NCI-H1436 (cell line): ENCODE results near the gene LFNG.

ENCODE experiments used
- DNase-seq: peaks from one replicate; lab custom pipeline; 2025; lab: John Stamatoyannopoulos, UW

The LFNG gene

GRCh38 chr7:2517678-2518507 lies 1.7 kb upstream of the LFNG start:
- DNase-seq = no peak

- no peak for DNase-seq
These were observed 846 bp upstream of the LFNG start for GRCh38 chr7:2518737-2519118.

GRCh38 chr7:2520131-2520760 lies 672 bp downstream of the LFNG start:
- no peak for DNase-seq

GRCh38 chr7:2520761-2521290 lies 1.3 kb downstream of the LFNG start:
- no peak for DNase-seq

DNA sequence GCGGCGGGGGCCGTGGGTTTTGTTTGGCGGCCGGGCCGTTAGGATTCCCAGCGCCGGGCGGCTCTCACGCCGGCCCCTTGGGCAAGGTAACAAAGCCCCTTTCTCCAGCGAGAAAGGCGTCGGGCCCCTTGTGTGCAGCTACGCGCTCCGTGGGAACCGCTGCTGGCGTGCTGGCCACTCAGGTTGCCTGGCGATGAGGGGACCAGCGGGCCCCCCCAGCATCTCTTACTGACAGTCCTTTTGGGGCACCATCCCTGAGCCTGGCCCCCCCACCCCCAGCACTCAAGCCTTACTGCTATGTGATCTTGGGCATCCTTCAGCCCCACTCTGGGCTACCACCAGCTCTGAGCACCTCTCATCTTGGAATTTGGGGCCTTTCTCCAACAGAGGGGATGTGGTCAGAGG lies 1.8 kb downstream of the LFNG start:
- no peak for DNase-seq

GRCh38 chr7:2521952-2522591 lies 2.5 kb downstream of the LFNG start:
- no peak for DNase-seq

- DNase-seq = peak; percentile 16
These were observed 3.3 kb downstream of the LFNG start for GRCh38 chr7:2522780-2523433.

- DNase-seq = peak; percentile 29
These were observed 3.9 kb downstream of the LFNG start for GRCh38 chr7:2523461-2523936.

DNA sequence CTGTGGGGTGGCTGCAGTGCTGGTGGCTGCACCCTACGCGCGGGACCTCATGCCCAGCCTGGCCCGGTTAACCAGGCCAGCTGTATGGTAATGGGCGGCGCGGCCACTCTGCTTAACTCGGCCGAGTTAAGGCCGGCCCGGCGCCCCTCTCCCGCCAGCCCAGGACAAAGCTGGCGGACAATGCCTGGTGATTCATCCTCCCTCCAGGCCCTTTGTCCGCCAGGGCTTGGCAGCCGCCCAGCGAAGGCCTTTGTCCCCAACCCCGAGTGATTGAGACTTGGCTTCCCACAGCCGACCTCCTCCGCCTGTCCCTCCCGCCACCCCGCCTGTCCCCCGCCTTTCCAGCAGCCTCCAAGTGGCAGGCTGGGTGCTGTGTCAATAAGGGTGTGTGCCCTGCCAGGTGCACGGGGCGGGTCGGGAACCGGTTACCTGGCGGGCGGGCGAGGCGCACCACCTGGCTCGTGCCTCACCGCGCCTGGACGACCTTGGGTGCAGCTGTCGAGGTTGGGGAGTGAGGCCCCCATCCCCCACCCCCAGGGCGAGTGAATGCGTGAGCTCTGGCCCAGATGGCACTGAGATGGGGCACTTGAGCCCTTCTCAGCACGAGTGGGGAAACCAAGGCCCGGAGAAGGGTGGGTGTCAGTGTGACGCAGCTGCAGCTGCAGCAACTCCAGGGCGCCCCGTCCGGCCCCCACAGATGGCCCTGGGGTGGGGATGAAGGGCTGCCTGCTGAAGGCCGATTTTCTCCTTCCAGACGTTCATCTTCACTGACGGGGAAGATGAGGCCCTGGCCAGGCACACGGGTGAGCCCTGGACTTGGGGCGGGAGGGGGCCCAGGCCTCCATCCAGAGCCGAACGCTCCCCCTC lies 4.6 kb downstream of the LFNG start:
- peak; percentile 73 for DNase-seq

DNA sequence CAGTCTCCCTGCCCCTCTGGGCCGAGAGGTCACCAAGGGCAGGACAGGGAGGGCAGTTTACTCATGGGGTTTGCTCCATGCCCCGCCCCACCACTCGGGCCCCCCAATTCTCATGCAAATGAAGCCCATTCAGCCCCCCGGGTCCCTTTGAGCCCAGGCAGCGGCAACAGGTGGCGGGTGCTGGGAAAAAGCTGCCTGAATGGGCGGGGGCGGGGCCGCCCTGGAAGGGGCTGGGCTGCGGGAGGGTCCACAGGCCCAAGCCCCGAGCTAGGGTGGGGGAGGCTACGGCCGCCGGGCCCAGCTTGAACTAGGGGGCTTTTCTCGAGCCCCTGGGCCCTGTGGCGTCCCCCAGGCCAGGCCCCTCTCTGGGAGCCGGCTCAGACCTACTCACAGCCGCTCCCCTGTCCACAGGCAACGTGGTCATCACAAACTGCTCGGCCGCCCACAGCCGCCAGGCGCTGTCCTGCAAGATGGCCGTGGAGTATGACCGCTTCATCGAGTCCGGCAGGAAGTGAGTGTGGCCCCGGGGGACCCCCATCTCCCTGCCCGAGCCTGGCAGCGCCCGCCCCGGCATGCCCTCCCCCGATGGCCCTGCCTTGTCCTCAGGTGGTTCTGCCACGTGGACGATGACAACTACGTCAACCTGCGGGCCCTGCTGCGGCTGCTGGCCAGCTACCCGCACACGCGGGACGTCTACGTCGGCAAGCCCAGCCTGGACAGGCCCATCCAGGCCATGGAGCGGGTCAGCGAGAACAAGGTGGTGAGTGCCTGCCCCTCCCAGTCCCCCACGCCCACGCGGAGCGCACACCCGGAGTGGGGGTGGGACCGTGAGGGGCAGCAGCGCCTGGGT lies 5.5 kb downstream of the LFNG start:
- DNase-seq = no peak

GRCh38 chr7:2525658-2526630 lies 6.4 kb downstream of the LFNG start:
- no peak for DNase-seq

DNA sequence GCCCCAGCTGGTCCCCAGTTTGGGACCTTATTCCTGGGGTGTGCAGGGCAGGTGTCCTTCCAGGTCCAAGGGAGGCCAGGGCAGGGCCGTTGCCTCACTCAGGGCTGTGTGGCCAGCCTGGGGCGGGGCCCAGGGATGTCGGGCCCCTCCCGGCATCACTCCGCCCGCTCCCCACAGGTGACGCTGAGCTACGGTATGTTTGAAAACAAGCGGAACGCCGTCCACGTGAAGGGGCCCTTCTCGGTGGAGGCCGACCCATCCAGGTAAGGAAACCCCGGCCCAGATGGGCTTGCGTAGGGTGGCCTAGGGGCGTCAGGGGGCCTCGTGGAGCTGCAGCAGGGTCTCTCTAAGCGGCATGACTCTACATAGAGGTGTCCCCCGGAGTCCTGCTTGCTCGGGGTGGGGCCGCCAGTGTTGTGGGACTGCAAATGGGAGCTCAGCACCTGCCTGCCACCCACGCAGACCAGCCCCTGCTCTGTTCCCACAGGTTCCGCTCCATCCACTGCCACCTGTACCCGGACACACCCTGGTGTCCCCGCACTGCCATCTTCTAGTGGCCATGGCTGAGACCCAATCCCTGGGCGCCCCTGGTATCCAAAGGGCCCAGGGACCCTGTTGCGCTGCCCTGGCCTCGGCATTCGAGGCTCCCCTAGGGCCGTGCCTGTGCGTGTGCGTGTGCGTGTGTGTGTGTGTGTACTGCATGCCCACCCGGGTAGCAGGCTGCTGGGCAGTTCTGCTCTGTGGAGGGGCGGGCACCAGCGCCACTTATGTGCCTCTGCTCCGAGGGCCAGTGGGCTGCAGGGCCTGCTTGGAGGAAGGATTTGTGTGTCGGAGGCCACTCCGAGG lies 7.3 kb downstream of the LFNG start:
- no peak for DNase-seq

GRCh38 chr7:2527505-2528467 lies 8.2 kb downstream of the LFNG start:
- DNase-seq = no peak

DNA sequence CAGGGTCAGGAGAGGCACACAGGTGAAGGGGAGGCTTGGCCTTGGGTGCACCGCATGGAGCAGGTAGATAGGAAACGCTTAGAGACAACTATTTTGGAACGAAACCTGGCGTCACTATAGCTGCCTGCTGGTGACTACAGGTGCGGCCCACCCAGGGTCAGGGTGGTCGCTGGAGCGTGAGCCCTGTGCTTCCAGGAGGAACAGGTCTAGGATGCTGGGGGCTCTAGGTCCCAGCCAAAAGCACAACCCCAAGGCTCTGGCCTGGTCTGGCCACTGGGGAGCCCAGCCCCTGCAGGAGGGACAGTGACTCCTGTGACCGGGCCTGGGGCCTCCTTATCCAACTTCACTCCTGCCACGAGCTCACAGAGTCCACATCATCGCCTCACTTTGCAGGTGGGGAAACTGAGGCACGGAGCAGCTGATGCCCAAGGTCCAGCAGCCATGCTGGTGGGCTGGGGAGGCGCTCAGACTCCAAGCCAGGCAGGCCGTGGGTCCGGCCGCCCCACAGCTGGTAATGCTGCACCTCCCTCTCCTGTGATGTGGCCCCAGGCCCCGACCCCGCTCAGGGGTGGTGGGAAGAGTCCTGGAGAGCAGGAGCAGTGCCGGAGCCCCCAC lies 9.0 kb downstream of the LFNG start:
- no peak for DNase-seq

GRCh38 chr7:2529161-2530070 lies 9.8 kb downstream of the LFNG start:
- no peak for DNase-seq
